ENCODE results near the gene TSPAN32.

Gene TSPAN32

GRCh38 chr11:2289859-2290258 lies 12.0 kb upstream of the TSPAN32 start:
- DNase-seq, result no peak

GRCh38 chr11:2290351-2290841 lies 11.4 kb upstream of the TSPAN32 start:
- DNase-seq, result no peak

- DNase-seq, result no peak
Observed at GRCh38 chr11:2293531-2293971, 8.3 kb upstream of the TSPAN32 start.

GRCh38 chr11:2293984-2294925 lies 7.6 kb upstream of the TSPAN32 start:
- no peak for DNase-seq

GRCh38 chr11:2294926-2295290 lies 6.9 kb upstream of the TSPAN32 start:
- no peak for DNase-seq

- no peak for DNase-seq
Observed at GRCh38 chr11:2295971-2296912, 5.6 kb upstream of the TSPAN32 start.

GRCh38 chr11:2296913-2297622 lies 4.7 kb upstream of the TSPAN32 start:
- DNase-seq, result no peak

GRCh38 chr11:2297623-2298030 lies 4.2 kb upstream of the TSPAN32 start:
- no peak for DNase-seq

GRCh38 chr11:2298131-2298794 lies 3.5 kb upstream of the TSPAN32 start:
- no peak for DNase-seq

- no peak for DNase-seq
Observed at GRCh38 chr11:2298795-2299761, 2.7 kb upstream of the TSPAN32 start.

GRCh38 chr11:2299773-2300172 lies 2.0 kb upstream of the TSPAN32 start:
- no peak for DNase-seq

GRCh38 chr11:2300290-2300935 lies 1.4 kb upstream of the TSPAN32 start:
- no peak for DNase-seq

GRCh38 chr11:2300936-2301630 lies 730 bp upstream of the TSPAN32 start:
- DNase-seq, result no peak

- DNase-seq, result no peak
Observed at GRCh38 chr11:2302306-2302895, 588 bp downstream of the TSPAN32 start.

GRCh38 chr11:2302896-2303626 lies 1.2 kb downstream of the TSPAN32 start:
- no peak for DNase-seq

GRCh38 chr11:2303627-2304505 lies 2.1 kb downstream of the TSPAN32 start:
- DNase-seq, result no peak

GRCh38 chr11:2304506-2305139 lies 2.8 kb downstream of the TSPAN32 start:
- no peak for DNase-seq
